ENCODE results near the gene TPST1.

- TF ChIP-seq CTCF (conservative IDR thresholded peaks at IDR 0.05) (no peak), ZFX (IDR thresholded peaks at IDR 0.05) (no peak)
These were observed 41.5 kb downstream of the TPST1 start for GRCh38 chr7:66246554-66247171.

Measured in C4-2B (cell line).